Measurements from ENCODE around the gene LMF1.
"Not testable (repeated sequence)": the region's sequence is repeated elsewhere in the genome, so short reads cannot be mapped to it uniquely, and the experiment has no call there.

Gene LMF1

DNA sequence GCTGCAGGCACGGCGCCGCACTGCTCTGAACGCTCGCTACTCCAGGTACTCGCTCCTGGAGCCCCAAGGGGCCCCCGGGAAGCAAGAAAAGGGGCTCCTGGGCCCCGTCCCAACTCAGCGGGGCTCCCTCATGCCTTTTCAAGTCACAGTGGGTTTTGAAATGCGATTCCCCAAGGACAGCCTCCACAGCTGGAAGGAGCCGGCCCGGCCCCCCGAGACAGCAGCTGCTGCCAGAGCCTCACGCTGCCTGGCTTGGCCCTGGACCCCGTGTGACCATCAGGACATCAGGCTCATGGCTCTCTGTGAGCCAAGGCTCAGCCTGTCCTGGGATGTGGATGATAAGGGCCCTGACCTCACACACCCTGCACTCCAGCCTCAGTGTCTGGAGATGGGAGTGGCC lies 80.6 kb downstream of the LMF1 start:
- DNase-seq = no peak

DNA sequence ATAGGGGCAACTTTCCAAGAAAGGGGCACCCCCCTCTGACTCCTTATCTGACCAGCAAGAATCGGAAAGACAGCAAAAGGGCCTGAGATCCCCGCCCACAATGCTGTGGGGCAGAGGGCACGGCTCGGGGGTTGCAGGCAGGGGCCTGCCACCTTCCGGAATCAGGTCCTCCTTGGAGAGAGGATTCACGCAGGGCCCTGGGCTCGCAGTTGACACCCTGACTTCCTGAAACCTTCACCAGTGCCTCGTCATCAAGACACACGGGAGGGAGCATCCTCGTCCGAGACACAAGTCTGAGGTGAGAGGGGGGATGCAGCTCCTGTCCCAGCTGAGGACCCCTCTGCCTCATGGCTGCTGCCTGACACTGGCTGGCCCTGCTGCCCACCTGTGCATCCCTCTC lies 81.2 kb downstream of the LMF1 start:
- DNase-seq = no peak

DNA sequence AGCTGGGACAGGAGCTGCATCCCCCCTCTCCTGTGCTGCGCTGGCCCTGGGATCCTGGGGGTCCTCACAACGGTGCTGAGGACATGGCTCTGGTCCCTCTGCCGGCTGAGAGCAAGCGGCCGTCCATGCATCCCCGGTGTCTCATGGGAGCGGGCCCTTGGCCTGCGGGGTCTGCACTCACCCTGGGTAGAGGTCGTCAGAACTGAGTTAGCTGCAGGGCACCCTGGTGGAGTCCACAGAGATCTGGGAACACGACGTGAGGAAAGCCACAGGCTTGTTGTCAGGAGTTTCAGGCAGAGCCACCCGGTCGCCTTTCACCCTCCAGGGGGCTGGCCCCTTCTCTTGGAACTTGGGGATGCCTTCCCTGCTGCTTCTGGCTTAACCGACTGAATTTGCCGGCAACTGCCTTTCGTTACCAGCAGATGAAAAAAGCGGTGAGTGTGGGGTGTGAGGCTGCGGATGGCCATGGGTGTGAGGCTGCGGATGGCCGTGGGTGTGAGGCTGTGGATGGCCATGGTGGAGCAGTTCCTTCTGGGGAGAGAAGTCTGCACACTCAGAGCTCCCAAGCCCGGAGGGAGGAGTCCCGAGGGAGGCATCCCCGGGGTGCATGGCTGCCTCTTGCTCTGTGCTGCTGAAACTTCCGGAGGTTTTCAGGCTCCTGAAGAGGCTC lies 81.7 kb downstream of the LMF1 start:
- no peak for DNase-seq

DNA sequence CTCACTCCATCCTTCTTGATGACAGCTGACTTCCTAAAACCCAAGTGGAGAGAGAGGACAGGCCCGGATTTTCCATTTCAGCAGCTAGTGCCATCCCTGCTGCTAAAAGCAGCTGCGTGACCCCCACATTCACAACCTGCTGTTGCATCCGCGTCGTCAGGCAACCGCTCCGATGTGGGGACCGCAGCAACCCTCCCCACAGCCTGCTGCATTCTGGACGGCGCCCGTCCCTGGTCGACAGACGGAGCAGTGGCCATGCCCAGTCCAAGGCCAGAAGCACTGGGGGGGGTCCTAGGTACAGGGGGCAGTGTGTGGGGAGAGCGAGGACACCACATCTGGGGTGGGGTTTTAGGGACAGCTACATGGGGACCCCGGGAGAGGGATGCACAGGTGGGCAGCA lies 82.3 kb downstream of the LMF1 start:
- not testable (repeated sequence) for DNase-seq

DNA sequence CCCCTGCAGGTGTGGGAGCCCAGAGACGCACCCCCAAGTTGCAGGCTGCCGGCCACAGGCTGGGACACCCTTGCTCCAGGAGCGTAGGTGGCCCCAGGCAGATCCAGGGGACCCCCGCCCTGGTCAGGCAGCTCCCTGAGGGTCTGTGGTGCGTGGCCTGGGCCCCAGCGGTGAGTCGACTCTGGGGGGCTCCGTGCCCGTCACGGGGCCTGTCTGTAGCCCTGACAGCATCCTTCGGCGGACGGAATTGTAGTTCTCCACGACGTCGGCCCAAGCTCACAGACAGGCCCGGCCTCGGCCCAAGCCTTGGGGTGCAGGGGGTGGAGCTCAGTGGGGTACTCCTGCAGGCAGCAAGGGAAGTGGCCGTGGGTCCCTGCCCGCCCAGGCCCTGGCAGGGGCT lies 82.9 kb downstream of the LMF1 start:
- no peak for DNase-seq

DNA sequence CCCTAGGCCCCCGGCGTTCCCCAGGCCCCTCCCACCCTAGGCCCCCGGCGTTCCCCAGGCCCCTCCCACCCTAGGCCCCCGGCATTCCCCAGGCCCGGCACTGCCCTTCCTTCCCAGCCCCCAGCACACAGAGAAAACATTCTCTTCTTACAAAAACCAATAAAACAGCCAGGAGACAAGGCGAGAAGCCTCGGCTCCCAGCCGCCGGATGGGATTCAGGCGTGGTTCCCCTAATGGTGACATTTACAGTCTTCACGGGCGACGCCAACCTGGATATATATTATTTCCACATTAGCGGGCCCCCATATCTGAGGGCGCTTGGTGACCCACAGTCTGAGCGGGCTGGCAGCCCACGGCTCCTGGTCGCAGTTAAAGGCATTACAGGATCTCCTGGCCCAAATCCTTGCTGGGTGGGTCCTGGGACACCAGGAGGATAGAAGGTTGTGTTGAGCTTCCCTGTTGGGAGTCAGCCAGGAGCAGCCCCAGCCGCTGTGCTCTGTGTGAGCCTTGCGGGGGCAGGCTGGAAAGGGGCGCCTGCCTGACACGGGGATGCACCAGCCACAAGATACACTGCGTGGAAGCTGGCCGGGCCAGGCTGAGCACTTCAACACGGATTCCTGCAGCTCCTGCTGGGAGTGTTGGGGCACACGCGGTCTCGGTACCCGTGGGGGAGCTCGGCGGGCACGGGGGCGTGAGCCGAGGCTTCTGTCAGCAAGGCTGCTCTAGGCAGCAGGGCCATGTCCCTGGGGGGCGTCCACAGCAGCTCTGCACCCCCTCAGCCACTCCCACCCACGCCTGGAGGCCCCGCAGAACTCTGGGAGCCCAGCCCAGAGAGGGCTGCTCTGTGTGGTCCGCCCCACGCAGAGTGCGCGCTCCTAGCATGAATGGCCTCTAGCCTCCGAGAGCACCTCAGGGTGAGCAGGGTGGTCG lies 83.7 kb downstream of the LMF1 start:
- no peak for DNase-seq

DNA sequence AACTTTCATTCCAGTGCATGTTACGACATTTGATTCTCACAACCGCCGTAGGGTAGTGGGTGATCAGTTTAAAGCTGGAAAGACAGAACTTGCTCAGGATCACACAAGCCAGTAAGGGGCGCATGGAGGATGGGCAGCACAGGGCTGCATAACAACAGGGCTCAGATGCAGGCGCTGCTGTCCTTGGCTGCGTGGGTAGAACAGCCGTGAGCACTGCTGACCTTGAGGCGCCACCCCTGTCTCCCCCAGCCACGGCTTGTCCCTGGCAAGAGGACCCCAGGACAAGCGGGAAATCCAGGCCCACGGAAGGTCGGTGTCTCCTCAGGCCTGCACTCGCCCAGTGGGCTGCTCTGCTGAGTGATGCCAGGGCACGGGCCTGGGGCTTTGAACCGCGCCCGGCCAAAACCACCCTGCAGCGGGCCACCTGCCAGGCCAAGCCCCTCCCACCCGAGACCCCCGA lies 84.7 kb downstream of the LMF1 start:
- no peak for DNase-seq

DNA sequence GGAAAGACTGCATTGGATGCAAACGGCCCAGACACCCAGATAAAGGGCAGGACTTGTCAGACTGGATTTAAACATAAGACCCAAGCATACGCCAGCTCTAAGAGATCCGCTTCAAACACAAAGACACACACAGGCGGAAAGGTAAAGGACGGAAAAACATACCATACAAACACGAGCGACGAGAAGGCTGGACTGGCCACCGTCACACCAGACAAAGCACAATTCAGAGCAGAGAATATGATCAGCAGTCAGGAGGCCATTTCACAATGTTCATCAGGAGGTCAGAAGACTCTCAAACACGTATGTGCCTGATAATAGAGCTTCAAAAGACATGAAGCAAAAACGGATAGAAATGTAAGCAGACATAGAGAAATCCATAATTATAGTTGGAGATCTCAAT lies 85.4 kb downstream of the LMF1 start:
- DNase-seq = no peak

- no peak for DNase-seq
These were observed 86.6 kb downstream of the LMF1 start for GRCh38 chr16:884232-884631.

- DNase-seq = no peak
These were observed 87.0 kb downstream of the LMF1 start for GRCh38 chr16:883781-884180.

DNA sequence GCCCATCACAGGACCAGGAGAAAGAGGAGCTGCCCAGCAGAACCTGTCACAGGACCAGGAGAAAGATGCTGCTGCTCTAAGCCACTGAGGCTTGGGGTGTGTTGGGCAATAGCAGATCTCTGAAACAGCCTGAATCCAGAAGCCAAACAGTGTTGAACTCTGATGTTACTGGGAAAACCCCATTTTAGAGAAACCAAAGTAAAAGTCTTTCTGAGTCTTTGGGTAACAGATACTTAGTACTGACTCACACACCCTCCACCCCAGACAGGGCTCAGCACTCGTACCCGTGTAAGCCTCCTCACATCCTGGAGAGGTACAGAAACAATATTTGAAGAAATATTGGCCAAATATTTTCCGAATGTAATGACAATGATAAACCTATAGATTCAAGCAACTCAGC lies 87.4 kb downstream of the LMF1 start:
- DNase-seq = no peak

DNA sequence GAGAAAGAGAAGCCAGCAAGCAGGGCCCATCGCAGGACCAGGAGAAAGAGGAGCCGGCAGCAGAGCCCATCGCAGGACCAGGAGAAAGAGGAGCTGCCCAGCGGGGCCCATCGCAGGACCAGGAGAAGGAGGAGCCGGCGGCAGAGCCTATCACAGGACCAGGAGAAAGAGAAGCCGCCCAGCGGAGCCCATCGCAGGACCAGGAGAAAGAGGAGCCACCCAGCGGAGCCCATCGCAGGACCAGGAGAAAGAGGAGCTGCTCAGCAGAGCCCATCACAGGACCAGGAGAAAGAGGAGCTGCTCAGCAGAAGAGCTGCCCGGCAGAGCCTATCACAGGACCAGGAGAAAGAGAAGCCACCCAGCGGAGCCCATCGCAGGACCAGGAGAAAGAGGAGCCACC lies 88.1 kb downstream of the LMF1 start:
- not testable (repeated sequence) for DNase-seq

DNA sequence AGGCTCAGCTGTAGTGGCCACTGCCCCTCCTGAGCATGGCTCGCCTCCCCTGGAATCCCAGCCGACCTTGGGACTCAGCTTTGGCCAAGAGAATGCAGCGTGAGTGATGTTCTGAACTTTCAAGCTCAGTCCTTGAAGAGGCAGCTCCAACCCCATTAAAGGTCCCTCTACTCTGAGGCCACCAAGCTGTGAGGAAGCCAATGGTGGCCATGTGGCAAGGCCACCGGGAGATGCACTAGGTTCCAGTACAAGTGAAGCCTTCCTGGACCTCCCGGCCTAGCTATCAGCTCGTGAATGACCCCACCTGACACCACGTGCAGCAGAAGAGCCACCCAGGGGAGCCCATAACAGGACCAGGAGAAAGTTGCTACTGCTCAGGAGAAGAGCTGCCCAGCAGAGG lies 88.5 kb downstream of the LMF1 start:
- no peak for DNase-seq

DNA sequence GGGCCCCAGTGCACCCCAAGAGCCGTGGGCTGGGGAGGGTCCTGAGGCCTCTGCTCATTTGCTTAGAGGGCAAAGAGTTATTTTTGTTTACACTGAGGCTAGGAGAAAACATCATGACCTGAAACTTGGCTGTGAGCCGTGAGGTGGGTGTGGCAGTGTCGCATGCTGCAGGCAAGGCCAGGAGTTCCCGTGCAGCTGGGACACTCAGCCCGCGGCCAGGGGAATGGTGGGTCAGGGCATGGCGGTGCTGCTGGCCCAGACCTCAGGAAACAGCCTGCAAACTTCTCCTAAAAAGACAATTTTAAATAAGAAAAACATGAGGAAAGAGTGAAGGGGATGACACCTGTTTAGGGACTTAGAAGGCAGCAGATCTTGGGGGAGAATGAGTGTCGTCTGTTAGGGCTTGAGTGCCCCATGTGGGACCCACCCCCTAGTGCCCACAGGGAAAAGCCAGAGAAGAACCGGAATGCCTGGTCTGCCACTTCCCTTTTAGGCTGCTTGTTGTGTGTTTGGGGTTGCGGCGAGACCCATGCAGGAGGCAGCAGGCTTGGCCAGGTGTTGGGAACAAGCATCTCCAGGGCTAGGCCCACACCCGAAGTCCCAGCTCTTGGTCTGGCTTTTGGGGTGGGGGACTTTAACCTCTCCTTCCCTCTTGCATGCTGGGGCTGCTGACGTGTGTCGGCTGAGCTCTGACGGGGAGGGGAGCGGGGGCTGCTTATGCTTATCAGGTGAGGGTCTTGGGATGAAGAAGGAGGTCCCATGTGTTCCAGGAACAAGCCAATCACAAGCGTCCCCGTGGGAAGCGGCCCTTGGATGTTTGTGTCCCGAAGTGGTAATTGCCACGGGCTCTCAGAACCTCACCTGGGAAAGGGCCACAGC lies 89.3 kb downstream of the LMF1 start:
- DNase-seq = no peak

GRCh38 chr16:880471-881171 lies 90.2 kb downstream of the LMF1 start:
- DNase-seq = no peak

- DNase-seq = no peak
These were observed 90.8 kb downstream of the LMF1 start for GRCh38 chr16:879986-880385.

DNA sequence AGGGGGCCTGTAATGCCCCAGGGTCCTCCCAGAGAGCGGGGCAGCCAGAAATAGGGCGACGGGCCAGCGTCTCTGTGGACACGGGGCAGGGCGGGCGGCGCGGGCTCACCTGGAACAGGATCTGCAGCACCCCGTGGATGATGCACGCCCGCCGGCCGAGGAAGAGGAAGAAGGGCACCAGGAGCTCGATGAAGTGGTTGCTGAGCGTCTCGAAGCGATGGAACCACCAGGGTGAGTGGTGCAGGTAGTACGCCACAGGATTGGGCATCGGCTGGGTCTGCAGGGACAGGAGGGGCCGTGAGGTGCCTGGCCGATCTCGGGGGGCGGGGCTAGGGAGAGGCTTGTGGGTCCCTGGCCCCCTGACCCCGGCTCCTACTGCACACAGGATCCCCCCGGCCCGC lies 91.3 kb downstream of the LMF1 start:
- no peak for DNase-seq

- DNase-seq = no peak
These were observed 91.9 kb downstream of the LMF1 start for GRCh38 chr16:878886-879285.

DNA sequence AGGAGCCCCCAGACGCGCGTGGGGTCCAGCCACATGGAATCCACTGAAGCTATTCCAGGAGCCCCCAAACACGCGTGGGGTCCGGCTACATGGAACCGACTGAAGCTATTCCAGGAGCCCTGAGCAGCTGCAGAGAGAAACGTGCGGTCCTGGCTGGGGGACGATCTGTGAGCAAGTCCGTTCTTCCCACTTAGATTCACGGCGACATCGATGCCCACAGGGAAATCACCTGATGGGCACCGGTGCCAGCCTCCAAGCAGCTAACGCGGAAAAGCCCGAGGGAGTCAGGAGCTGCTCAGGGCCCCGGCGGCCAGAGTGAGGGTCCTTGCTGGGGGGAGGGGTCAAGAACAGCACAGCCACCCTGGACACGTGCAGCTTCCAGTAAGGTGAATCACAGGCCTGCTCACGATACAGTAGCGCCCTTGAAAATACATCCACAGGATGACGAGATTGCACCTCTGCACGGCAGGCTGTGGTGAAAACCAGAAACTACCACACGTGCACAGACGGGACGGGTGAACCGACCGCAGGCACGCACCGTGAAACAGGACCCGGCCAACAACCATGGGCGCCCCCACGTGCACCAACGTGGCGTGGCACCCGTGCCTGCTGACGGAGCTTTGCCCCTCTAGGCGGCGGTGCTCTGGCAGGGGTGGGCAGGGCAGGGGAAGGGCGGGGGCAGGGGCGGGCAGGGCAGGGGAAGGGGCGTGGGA lies 92.6 kb downstream of the LMF1 start:
- DNase-seq = no peak

DNA sequence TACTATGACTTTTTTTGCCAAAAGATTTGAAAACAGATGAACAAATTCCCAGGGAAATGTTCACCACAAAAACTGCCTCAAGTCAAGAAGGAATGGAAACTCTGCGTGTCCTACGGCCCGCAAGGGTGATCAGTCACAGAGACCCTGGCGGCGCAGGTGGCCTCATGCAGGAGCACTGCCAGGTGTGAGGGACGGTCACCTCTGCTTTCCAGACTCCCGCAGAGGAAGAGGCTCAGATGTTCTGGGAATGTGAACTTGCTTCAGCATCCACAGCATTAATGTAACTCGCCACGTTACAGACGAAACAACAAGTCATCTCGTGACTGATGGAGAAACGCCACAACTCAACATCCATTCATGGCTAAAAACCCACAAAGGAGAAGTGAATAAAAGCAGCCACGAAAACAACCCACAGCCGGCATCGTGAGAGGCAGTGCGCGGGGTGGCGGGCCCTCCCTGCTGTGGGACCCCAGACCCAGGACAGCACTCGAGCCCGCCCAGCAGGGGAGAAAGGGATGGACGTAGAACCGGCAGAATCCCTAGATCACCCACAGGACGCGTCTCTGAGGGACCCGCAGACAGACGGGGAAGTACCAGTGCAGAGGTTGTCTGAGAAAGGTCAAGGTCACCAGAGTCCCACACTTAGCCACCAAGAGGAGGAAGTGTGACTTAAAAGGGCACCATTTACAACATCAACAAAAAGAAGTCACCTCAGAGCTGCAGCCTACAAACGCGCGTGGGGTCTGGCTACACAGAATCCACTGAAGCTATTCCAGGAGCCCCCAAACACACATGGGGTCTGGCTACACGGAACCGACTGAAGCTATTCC lies 93.3 kb downstream of the LMF1 start:
- DNase-seq = no peak

Data from cortex of kidney (tissue), 1 donor.